Kidney (tissue), 14 donors: ENCODE measurements around the gene TNNI2. TPM values are rescaled to one million over a fixed set of nuclear protein-coding genes. Genes with fewer than 3 reads are reported as not detected.

Experiments used
- DNase-seq, 5 donors: peaks; one replicate each; pipeline ENCODE4 v3.0.0-alpha.2; 2013 to 2020
- FAIRE-seq: peaks from 2 replicates; lab custom pipeline; 2012; peaks lifted over from hg19 to GRCh38; lab: Jason Lieb, UNC
- H3K27ac ChIP-seq, 2 donors: one replicate each; pipeline ENCODE4 v1.7.0; 2013; ENCODE audit warnings: low read depth in 2 of 2, low read length in 2 of 2, inconsistent platforms in 1 of 2
- H3K27me3 ChIP-seq: one replicate; pipeline ENCODE4 v1.7.1; 2013; ENCODE audit warnings: low read length, inconsistent platforms; ENCODE audit not compliant: control insufficient read depth, insufficient read depth
- H3K36me3 ChIP-seq, 3 donors: one replicate each; pipeline versions ENCODE4 v1.7.0 to v1.7.1; 2013; ENCODE audit warnings: low read length in 3 of 3, control low read depth in 1 of 3, inconsistent platforms in 1 of 3; ENCODE audit not compliant: insufficient read depth in 3 of 3, control insufficient read depth in 2 of 3
- H3K4me1 ChIP-seq, 3 donors: one replicate each; pipeline versions ENCODE4 v1.7.0 to v1.7.1; 2013; ENCODE audit warnings: low read length in 3 of 3, inconsistent platforms in 1 of 3, low read depth in 1 of 3; ENCODE audit not compliant: control insufficient read depth in 2 of 3, insufficient read depth in 2 of 3
- H3K4me3 ChIP-seq, 3 donors: one replicate each; pipeline versions ENCODE4 v1.7.0 to v1.8.1; 2013; ENCODE audit warnings: low read length in 3 of 3, control low read depth in 1 of 3, inconsistent platforms in 1 of 3
- H3K9ac ChIP-seq, 3 donors: one replicate each; pipeline versions ENCODE4 v1.7.0 to v1.7.1; 2013; ENCODE audit warnings: low read length in 3 of 3, control low read depth in 1 of 3, inconsistent platforms in 1 of 3
- H3K9me3 ChIP-seq, 3 donors: one replicate each; pipeline versions ENCODE4 v1.7.0 to v1.7.1; 2013; ENCODE audit warnings: low read length in 3 of 3, control low read depth in 1 of 3, inconsistent platforms in 1 of 3; ENCODE audit not compliant: control insufficient read depth in 2 of 3, insufficient read depth in 1 of 3
- intact Hi-C: fragments of 100-400 bp; cut with DNase I; formaldehyde crosslinking; loops from one replicate; pipeline ENCODE4 v1.11.1; 2022
- polyA plus RNA-seq: library from polyadenylated mRNA; stranded (reverse); fragments of 350-450 nt; fragmentation: Illumina TruSeq; extraction: RNeasy Lipid Tissue Mini Kit (QIAGEN cat#74804); gene quantifications from one replicate; pipeline ENCODE4 v1.2.3, GENCODE V29; 2014; ENCODE audit warnings: low read depth, low replicate concordance; ENCODE audit not compliant: insufficient read depth
- total RNA-seq: library from RNA; stranded (reverse); fragmentation: NEBNext Ultra II Directional; extraction: Animal tissue kit (Norgen Biotek cat#: 25700); gene quantifications from one replicate; pipeline ENCODE4 v1.2.1, GENCODE V29; 2021
- TF ChIP-seq, protein P1 (sequence below): IDR thresholded peaks from 3 replicates; pipeline ENCODE4 v1.5.1; 2012; ENCODE audit warnings: mild to moderate bottlenecking, moderate library complexity, borderline replicate concordance; ENCODE audit not compliant: insufficient read depth; ENCODE audit errors: extremely low read depth
- donor health status: control.
- donor health status: control.
- donor health status: control.
- donor health status: control.
- donor health status: control.
- donor health status: DM: yes; HTN: yes; CAD: no.
- donor health status: Normal renal cell carcinoma (clear cell type).

TNNI2 gene
- total and polyA plus RNA-seq, 2 donors from 2014 or later = 1.3 TPM; not detected in 1

DNA sequence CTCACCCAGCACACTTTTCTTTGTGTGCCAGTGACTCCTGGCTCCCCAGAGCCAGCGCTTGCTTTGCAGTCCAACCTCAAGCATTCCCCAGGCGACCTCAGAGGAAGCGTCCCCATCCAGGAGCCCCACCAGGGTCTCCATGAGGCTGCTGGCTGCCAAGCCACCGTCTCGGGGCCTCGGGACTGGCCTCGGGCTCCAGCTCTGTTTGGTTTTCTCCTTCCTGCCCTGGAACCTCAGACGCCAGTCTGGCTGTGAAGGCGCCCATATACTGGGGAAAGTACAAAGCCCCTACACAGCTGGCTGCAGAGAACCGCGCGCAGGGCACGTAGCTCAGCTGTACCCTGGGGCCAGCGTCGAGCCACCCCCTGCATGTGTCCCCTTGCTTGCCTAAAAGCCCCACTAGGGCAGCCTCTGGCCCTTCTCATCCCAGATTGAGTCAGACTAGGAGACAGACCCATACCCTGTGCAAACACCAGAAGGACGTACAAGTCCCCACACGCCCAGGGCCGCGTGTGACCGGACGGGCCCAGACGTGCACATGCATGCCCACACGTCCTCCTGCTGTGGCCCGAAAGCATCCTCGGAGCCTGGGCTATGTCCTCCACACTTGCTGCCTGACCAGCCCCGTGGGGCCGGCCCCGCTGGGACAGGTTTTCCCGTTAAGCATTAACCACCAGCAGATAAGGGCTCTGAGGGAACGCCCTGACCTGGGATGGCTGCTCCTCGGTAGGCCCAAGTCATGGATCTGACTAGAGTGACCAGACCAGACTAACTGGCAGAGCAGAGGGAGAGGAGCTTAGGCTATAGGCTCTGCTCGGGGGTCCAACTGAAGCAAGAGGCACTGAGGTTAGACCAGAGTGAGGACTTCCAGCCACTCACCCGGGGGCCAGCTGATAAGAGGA is 8.2 kb upstream of the TNNI2 start:
- no peak for FAIRE-seq

DNA sequence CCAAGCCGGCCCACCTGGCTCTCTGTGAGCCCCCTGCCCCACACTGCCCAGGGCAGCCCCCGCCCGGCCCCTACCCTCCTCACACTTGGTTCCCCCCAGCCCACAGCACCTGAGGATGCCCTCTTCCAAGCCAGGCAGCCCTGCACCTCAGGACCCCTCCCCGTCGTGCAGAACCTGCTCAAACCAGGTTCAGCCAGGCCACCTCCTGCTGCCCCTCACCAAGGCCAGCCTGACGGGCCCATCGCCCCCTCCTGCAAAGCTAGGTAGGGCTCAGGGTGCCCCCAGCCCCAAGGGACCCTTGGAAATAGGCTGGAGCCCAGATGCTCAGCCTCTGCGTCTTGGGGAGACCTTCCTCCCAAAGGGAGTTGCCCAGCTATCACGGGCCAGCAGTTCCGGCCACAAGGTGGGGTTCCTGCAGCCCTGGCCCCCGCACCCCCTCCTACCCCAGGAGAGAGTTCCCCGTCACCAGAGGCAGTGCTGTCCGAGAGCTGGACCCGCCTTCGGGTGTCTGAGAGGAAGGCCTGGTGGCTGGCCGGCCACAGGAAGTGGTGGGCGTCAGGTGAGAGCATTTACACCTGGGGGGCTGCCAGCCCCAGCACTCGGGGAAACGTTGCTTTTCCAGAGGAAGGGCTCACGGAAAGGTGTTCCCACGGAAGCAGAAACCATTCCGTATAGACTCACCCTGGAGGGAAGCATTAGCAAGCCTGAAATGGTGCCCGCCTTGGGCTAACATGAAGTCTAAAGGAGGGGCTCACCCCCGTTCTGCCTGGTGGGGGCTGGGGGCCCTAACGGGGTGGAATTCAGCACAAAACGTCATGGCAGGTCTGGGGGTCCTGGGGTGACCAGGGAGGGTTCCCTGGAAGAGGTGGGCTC is 7.2 kb upstream of the TNNI2 start:
- H3K27me3 ChIP-seq = no peaks in the 10 kb centered on the region
- H3K4me3 ChIP-seq = no peak overlapping the region
- H3K9ac ChIP-seq = peak overlapping the region in 1 of 3 donors; percentile 3
- DNase-seq (peak in 2 of 5 donors; percentile 45 to 68), FAIRE-seq (no peak)
- H3K4me1 ChIP-seq = peaks cover 0 to 12% (median 0%) of the 10 kb centered on the region in 3 donors
- H3K9me3 ChIP-seq = no peaks in the 10 kb centered on the region
- H3K36me3 ChIP-seq = no peaks in the 10 kb centered on the region
- no peak overlapping the region for H3K27ac ChIP-seq
- TF ChIP-seq, protein P1, sequence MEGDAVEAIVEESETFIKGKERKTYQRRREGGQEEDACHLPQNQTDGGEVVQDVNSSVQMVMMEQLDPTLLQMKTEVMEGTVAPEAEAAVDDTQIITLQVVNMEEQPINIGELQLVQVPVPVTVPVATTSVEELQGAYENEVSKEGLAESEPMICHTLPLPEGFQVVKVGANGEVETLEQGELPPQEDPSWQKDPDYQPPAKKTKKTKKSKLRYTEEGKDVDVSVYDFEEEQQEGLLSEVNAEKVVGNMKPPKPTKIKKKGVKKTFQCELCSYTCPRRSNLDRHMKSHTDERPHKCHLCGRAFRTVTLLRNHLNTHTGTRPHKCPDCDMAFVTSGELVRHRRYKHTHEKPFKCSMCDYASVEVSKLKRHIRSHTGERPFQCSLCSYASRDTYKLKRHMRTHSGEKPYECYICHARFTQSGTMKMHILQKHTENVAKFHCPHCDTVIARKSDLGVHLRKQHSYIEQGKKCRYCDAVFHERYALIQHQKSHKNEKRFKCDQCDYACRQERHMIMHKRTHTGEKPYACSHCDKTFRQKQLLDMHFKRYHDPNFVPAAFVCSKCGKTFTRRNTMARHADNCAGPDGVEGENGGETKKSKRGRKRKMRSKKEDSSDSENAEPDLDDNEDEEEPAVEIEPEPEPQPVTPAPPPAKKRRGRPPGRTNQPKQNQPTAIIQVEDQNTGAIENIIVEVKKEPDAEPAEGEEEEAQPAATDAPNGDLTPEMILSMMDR = no peak
- intact Hi-C loops = loop anchor here (5.0 to 10.0 kb wide), 2 partner anchors 139 to 323 kb away; no protein-coding TSS in a partner anchor

More for the DNA sequence above, 8.2 kb upstream of the TNNI2 start:
- no peaks in the 10 kb centered on the region for H3K27me3 ChIP-seq
- H3K4me3 ChIP-seq = no peak overlapping the region
- TF ChIP-seq, protein P1 = no peak
- H3K4me1 ChIP-seq = peaks cover 0 to 12% (median 0%) of the 10 kb centered on the region in 3 donors
- intact Hi-C loops = loop anchor here (5.0 to 10.0 kb wide), 2 partner anchors 138 to 324 kb away; no protein-coding TSS in a partner anchor
- no peak overlapping the region for H3K27ac ChIP-seq
- DNase-seq = peak in 3 of 5 donors; percentile 35 to 85 (median 58)
- H3K9ac ChIP-seq = no peak overlapping the region
- no peaks in the 10 kb centered on the region for H3K36me3 ChIP-seq
- H3K9me3 ChIP-seq = no peaks in the 10 kb centered on the region

DNA sequence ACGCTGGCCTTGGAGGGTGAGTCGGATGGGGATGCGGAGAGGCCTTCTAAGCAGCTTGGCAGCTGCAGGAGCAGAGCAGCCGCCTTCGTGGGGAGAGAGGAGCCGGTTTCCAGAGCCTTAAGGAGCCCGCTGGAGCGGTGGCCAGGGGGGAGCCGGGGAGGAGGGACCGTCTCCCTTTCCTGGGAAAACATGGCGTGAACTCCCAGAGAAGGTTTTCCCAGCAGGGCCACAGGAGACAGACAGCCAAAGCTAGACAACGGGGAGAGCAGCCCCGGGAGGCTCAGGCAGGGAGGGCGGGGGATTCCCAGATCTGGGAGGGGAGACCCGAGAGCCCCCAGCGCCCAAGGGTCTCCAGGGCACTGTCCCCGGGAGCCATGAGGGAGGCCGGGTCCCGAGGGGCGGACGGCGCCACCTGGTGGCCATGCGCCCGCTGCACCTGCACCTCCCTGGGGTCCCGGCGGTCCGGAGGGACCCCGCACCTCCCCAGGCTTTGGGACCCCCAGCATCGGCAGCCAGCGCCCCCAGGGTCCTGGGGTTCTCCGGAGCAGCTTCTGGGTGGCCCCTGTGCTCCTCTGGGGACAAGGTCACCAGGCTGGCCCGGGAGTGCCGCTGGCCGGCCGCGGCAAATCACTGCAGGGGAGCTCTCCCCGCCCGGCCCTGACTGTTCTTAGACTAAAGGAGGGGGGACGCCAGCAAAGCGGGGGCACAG is 6.4 kb upstream of the TNNI2 start:
- peaks cover 0 to 10% (median 0%) of the 10 kb centered on the region in 3 donors for H3K4me1 ChIP-seq
- no peak for FAIRE-seq
- DNase-seq = peak; percentile 63 to 84 (median 74)
- no peak overlapping the region for H3K4me3 ChIP-seq
- H3K36me3 ChIP-seq = no peaks in the 10 kb centered on the region
- TF ChIP-seq, protein P1 = peak; percentile 83
- intact Hi-C loops = loop anchor here (5.0 to 10.0 kb wide), 2 partner anchors 140 to 322 kb away; no protein-coding TSS in a partner anchor
- H3K27ac ChIP-seq = no peak overlapping the region
- no peaks in the 10 kb centered on the region for H3K27me3 ChIP-seq
- peak overlapping the region in 1 of 3 donors; percentile 3 for H3K9ac ChIP-seq
- H3K9me3 ChIP-seq = no peaks in the 10 kb centered on the region
